ENCODE measurements around the gene TMEM242. TPM values are rescaled to one million over a fixed set of nuclear protein-coding genes. Genes with fewer than 3 reads are reported as not detected.

TMEM242 gene
- total RNA-seq, 1 experiment from 2014 or later, result 10.5 TPM

DNA sequence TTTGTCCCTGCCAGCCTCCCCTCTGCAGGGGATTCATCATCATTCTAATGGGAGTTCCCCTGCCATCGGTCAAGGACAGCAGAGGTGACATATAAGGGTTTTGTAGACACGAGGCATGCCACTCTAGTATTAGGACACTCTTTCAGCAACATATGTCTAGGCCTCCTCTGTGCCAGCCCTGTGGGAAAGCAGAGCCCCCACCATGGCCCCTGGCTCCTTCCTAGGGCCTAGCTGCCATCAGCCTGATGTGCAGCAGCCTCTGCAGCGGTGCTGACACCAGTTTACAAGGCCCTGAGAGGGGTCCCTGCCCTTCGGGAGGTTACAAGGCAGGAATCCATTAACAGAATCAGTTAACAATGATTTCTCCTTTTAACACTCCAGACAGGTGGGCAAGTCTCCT is 32.5 kb downstream of the TMEM242 start:
- DNase-seq (ENCODE audit: low read depth), result no peak

DNA sequence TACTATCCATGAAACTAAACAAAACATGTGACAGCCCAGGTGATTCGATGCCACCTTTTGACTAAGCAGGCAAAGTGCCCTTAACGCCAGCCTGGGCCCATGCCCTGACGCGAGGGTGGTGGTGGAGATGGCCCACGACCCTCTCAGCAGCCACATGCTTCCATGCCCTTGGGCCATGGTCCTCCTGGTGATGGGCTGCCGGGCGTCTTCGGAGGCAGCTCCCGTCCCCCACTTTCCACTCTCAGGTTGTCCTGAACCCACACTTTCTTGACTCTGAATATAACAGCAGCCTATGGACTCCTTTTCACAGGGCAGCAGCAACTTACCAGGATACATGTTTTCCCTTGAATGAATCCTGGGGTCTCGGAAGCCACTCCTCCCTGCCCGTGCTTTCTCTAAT is 33.6 kb downstream of the TMEM242 start:
- no peak for DNase-seq (ENCODE audit: low read depth)

DNA sequence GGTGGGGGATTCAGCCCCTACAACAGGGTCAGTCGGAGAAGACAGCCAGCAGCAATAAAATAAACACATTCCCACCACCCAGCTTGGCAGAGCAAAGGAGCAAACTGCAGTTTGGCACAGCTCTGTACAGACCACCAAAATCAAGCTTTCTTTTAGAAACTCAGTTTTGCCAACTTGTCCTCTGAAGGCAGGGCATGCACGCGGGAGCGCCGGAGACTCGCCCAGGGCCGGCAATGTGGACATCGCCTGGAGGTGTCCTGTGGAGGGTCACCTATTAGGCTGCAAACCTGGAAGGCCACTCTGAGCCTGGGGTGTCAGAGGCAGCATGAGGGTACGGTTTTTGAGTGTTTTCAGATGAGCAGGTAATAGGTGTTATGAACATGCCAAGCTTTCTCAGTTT is 34.7 kb downstream of the TMEM242 start:
- DNase-seq (ENCODE audit: low read depth), result no peak

DNA sequence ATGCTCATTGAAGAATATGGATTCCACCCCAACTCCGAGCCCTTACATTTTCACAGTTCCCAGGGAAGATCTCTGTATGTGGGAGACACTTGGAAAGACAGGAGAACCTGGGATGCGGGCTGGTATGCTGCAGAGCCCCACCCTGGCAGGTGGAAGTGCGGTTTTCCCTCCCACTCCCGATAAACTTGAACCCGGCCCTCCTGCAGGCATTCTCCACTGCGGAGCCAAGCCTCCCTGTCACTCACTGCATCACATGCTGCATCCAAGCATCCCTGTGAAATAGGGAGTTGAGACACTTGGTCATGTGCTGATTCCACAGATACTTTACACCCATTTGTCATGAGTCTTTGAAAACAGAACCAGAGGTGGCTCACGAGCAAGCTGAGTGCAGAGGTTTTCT is 35.4 kb downstream of the TMEM242 start:
- no peak for DNase-seq (ENCODE audit: low read depth)

DNA sequence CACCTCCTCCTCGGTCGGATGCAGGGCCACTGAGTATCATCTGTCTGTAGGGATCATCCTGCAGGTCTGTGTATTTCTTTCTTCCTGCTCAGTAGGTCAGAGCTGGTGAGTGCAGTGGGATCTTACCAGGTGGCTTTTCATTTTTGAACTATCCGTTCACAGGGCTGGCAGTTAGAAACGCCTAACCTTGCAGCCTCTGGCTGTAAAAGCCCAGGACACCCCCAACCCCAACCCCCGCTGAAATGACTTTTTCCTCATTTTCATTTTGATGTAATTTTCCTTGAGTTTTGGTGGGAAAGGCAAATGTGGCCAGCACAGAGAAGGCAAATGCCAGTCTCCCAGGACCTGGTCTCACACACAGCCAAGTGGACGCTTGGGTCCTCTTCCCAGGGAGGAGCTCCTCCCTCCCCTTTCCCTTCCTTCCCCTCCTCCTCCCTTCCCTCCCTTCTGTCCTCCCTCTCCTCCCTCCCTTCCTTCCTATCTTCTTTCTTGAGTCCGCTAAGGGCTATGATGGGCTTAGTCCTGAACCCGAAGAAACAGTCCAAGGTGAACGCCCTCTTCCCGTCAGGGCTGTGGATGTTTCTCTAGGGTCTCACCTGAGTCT is 36.0 kb downstream of the TMEM242 start:
- DNase-seq (ENCODE audit: low read depth), result no peak

DNA sequence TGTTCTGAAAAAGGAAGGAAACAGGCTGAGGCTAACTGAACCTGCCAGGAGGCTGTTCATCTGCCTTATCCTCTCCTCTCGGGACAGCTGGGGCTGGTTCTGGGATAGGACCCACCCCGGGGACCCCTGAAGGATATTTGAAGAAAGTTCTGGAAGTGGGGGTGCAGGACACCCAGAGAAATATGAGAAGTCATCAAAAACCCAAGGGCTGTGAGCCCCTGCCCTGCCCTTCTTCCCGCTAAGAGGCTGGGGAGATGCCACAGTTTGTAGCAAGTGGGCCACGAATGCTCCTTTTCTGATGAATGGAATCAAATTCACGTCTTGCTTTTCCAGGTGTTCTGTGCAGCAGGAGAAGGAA is 37.9 kb downstream of the TMEM242 start:
- DNase-seq (ENCODE audit: low read depth), result no peak

DNA sequence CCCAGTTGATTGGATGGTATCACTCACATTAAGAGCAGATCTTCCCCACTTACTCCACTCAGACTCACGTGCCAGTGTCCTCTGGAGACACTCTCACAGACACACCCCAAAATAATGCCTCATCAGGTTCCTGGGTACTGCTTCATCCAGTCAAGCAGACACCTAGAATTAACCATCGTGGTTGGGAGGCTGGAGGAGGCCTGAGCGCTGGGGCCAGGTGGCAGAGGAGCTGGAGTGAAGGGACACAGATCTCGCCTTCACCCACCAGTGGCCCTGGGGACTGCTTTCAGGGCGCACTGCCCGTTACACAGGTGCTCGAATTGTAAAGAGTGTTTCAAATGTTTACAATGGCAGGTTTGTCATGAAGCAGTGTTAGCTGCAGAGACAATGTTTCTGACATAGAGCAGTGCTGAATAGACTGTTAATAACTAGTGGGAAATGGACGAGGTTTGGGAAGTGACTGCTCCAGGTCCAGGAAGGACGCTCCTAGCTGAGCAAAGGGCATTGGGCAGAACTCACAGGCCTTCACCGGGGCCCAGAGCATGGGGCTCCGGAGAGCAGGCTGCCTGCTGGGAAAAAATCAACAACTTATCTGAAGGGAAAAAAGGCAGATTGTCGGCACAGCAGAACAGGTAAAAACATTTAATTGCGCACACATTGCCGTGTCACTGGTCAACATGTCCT is 38.4 kb downstream of the TMEM242 start:
- DNase-seq (ENCODE audit: low read depth), result no peak

DNA sequence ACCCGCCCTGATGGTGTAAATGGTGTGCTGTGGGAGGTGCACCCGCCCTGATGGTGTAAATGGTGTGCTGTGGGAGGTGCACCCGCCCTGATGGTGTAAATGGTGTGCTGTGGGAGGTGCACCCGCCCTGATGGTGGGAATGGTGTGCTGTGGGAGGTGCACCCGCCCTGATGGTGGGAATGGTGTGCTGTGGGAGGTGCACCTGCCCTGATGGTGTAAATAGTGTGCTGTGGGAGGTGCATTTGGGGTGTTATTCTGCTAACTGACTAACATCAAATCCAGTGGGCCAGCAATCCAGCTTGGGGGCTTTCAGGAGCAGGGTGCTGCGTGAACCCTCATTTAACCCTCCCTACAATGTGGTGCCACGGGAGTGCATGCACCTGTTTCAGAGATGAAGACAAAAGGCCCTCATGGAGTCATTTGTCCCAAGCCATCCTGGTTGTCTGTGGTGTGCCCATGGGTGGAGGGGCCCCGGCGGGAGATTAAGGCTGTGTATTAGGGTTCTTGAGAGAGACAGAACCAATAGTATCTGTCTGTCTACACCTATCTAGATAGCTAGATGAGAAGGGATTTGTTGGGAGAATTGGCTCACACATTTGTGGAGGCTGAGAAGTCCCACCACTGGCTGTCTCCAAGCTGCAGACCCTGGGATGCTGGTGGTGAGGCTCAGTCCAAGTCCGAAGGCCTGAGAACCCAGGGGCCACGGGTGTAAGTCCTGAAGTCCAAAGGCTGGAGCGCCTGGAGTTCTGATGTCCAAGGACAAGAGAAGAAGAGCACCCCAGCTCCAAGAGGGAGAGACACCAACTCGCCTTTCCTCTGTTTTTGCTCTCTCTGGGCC is 39.2 kb downstream of the TMEM242 start:
- DNase-seq (ENCODE audit: low read depth), result no peak

DNA sequence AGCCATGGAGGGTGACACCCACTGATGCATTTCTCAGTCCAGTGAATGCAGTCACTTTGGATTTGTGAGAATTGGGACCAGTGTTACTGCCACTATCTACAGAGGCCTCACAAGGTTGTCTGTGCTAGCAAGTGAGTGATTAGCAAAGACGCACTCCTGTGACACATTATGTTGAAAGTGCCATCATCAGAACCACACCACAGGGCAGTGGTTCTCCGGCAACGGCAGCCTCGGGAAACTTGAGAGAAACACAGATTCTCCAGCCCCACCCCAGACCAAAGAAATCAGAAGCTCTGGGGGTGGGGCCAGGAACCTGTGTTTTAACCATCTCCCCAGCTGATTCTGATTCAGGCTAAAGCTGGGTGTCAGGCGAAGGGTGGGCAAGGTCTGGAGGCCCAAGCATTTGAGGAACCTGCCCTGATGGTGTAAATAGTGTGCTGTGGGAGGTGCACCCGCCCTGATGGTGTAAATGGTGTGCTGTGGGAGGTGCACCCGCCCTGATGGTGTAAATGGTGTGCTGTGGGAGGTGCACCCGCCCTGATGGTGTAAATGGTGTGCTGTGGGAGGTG is 39.9 kb downstream of the TMEM242 start:
- no peak for DNase-seq (ENCODE audit: low read depth)

DNA sequence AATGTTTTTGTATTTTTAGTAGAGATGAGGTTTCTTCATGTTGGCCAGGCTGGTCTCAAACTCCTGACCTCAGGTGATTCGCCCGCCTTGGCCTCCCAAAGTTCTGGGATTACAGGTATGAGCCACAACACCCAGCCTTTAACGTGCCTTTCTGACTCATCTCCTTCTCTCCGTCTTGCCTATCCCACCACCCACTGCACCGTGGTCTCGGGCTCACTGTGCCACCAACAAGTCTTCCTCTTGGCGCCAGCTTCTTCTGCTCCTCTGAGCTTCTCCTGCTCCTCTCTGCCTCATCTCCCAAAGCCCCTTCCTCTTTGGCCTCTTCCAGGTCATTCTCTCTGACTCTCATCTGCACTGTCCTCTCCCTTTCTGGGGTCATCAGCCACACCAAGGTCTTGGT is 41.0 kb downstream of the TMEM242 start:
- no peak for DNase-seq (ENCODE audit: low read depth)

DNA sequence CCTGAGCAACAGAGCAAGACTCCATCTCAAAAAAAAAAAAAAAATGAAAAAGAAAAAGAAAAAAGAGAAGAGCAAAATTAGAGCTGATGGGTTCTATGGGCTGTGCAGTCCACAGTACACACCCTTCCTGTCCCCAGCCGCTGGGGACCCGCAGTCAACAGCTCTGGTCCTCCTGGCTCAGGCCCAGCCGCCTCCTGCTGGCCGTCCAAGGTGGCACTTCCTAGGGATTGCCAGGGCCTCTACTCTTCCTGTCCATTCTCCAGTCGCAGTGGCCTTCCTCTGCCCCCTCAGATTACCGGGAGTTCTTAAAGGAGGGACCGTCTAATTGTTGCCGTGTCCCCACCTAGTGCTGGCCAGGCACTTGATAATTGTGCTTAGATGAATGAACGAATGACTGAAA is 41.7 kb downstream of the TMEM242 start:
- peak; percentile 73 for DNase-seq (ENCODE audit: low read depth)

DNA sequence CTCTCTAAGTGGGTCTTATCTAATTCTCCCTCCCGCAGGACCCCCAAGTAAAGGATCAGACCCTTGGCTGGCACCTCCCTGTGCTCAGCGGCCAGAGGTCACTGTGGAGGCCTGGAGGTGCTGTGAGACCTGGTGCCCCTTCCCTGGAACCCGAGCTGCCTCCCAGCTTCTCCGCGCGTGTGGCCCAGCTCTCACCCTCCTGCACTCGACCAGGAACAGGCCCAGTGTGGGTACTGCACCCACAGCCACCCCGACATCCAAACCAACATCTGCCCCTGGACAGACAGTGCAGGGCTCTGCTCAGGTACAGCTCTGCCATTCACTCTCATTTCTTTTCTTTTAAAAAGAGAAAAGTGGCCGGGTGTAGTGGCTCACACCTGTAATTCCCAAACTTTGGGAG is 42.4 kb downstream of the TMEM242 start:
- DNase-seq (ENCODE audit: low read depth), result no peak

DNA sequence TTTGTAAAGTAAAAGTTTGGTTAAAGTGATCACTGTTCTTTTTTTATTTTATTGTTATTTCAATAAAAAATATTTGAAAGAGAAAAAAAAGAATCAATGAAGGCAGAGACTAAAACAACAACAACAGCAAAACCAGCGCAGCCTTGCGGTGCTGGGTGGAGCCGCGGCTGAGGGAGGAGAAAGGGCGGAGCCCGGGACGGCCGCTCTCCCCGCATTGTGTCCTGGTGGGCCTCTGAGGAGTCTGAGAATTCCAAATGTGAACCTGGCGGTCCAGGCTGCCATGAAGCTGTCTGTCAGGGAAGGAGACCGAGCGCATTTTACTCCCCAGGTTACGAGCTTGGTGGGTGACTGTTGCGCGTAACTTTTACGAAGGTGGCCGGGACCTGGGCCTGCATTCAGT is 43.2 kb downstream of the TMEM242 start:
- DNase-seq (ENCODE audit: low read depth), result no peak

DNA sequence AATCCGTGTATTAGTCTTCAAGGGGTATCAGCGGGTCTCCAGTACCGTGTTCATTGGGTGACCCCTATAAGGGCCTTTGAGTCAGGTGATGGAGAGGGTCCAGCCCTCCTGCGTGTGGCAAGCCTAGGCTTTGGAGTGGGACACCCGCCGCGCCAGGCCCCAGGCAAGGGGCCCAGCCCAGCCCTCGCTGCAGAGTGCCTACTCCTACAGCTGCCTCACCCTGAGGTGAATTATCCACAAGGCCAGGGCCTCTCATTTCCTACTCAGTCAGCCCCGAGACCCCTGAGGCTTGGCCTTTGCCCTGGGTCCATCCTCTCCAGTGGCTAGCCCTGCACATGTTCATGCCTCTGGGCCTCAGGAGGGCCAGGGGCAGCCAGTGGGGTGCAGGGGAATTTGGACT is 45.1 kb downstream of the TMEM242 start:
- no peak for DNase-seq (ENCODE audit: low read depth)

DNA sequence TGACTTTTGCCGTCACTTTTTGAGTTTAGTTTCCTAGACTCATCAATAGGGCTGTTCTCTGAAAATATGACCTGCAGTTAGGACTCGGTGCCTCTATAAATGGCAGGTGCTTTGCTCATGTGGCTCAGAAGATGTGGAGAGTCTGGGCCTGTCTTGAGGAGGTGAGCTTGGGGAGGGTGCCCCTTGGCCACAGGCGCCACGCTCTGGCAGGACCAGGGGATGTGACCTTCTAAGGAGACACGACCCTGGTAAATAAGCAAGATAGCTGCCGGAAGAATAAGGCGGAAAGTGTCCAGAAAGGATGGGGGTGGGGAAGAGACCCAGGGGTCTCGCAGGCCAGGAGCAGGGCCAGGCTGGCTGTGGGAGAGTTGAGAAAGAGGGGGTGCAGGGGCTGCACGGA is 46.6 kb downstream of the TMEM242 start:
- no peak for DNase-seq (ENCODE audit: low read depth)

DNA sequence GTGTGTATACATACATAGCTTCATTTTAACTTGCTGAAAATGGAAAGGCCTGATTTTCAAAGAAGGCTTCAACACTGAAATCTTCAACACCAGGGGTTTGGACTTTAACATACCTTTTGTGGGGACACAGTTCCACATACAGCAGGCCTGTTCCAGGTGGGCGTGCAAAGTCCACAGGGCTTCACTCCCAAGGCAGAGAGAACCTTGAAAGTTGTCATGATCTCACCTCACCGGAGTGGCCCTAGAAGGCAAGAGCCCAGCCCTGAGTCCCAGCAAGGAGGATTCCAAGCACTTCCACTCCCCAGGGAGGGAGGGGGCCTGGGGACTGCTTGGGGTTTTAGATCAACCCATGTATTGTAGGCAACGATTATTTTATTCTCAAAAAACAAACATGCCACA is 47.2 kb downstream of the TMEM242 start:
- DNase-seq (ENCODE audit: low read depth), result no peak

DNA sequence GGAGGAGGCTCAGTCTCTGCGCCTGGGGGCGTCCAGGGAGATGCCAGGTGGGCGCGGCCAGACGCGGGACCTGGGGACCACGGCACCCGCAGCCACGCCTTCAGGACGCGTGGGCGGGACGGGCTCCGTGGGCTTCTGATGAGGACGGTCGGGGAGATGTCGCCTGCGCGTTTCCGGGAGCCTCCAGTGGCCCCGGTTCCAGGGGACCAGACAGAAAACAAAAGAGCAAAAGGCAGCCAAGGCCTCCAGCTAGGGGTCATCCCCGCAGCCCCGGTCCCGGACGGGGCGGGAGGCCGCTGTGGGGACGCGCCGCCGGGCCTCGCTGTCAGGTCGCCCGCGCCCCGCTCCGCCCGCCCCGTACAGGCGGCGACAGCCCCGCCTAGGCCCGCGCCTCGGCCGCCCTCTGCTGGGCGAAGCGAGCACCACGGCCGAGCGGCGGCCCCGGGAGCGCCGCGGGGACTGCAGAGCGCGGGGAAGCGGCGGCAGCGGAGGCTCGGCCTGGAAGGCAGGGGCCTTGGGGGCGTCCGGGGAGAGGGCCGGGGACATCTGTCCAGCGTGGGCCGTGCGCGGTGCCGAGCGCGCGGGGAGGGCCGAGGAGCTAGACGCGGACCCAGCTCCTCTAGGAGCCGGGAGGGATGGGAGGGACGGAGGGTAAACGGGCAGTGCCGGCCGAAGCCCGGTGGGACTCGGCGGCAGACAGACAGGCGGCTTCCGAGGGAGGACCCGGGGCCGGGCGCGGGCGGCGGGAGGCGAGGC is 48.7 kb downstream of the TMEM242 start:
- peak; percentile 90 for DNase-seq (ENCODE audit: low read depth)

DNA sequence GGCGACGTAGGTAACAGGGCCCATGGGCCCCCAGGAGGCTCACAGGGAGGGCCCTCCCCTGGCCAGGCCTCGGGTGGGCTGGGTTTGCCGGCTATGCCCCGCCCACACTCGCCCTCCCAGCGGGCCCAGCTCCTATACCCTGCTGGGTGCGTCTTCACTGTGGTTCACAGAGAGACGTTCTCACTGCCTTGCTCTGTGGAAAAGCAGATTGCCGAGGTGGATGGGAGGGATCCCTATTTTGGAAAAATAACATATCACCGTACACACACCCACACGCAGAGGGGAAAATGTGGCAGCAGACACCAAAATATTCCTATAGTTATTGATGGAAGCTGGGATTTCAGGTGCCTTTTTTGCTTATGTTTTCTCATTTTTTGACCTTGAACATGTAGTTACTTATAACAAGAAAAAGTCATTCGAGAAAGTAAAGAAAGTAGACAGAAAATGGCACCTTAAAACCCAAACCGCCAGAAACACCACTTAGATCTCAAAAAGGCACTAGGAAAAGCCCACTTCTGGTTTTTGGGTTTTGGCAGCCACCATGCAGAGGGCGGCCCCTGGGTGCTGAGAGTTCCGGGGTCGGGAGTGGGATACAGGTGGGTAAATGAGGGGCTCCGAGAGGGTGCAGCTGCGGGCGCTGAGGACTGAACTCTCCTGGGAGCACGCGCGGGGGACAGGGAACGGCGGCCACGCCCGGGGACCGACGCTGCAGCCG is 49.4 kb downstream of the TMEM242 start:
- DNase-seq (ENCODE audit: low read depth), result peak; percentile 77

DNA sequence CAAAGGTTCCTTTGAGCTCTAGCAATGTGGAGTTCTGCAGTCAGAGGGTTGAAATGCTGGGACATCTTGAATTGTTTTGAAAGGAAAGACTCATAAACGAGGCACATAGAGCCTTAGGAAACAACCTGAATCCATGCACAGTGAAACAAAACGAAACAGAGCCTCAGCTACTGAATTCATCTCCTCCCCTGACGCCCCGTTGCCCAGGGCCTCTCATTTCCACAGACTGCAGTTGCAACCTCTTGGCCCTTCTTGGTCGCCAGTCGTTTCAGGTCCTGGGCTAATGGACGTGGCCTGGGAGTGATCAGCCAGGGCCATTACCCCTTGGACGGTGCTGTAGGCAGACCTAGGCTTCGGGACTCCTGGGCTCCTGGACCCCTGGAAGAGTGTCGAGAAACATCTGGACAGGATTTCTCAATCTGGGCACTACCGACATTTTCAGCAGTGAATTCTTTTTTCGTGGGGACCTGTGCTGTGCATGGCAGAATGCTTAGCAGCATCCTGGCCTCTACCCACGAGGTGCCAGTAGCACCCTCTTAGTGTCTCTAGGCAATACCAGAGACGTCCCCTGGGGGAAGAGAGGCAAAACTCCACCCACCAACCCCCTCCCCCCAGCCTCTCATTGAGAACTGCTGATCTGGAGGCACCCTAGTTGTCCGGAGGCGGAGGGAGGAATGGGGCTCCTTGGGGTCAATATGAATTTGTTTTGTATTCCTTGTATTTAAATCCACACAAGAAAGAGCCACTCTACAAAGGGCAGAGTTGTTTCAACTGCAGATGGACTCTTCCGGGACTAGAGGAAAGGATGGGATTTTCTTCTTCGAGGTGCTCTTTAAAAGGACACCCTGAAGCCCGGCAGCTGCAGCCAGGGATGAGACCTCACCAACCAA is 50.2 kb downstream of the TMEM242 start:
- no peak for DNase-seq (ENCODE audit: low read depth)

DNA sequence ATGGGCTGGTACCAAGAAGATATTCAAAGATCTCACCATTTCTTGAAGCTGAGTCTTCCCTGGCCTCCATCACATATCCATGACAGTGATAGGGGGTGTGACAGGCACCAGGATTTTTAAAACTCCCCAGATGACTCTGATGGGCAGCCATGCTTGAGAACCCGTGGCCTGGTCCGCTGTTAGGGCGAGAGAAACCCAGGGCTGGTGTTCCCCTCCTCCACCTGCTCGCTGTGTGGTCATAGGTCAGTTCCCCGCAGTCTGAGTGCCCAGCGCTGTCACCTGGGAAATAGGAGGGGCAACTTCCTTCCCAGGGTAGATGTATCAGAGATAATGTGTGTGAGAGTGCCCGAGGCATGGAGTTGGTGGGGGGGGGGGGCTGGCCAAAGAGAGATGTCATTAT is 50.9 kb downstream of the TMEM242 start:
- no peak for DNase-seq (ENCODE audit: low read depth)

Data from Daoy (cell line).